Stimulated activated memory B cell treated with anti-CD40 and anti-IgM and Interleukin-4, amounts not matched to agents 10 μg/mL and 1 μg/mL and 100 μg/mL, for 72 hours (primary cell): ENCODE measurements around the gene PIK3C3.
A peak's percentile ranks its signal among the peaks of the same experiment; 100 is the strongest.

Experiments
- ATAC-seq: fragments of 150-1000 bp; cut with Tn5 transposase; 2 replicates; pipeline ENCODE4 v1.10.0; 2021
- H3K27ac Mint-ChIP-seq: one replicate; pipeline ENCODE4 v1.8.0; 2022; ENCODE audit warnings: mild to moderate bottlenecking, mixed read lengths
- H3K27me3 Mint-ChIP-seq: one replicate; pipeline ENCODE4 v1.8.0; 2022; ENCODE audit warnings: mixed read lengths
- H3K36me3 Mint-ChIP-seq: one replicate; pipeline ENCODE4 v1.8.0; 2022; ENCODE audit warnings: mixed read lengths
- H3K4me1 Mint-ChIP-seq: one replicate; pipeline ENCODE4 v1.8.0; 2022; ENCODE audit warnings: mixed read lengths
- H3K4me3 Mint-ChIP-seq: one replicate; pipeline ENCODE4 v1.8.0; 2022; ENCODE audit warnings: mild to moderate bottlenecking, moderate library complexity, mixed read lengths
- H3K9me3 Mint-ChIP-seq: one replicate; pipeline ENCODE4 v1.8.0; 2022; ENCODE audit warnings: mixed read lengths

PIK3C3 gene

DNA sequence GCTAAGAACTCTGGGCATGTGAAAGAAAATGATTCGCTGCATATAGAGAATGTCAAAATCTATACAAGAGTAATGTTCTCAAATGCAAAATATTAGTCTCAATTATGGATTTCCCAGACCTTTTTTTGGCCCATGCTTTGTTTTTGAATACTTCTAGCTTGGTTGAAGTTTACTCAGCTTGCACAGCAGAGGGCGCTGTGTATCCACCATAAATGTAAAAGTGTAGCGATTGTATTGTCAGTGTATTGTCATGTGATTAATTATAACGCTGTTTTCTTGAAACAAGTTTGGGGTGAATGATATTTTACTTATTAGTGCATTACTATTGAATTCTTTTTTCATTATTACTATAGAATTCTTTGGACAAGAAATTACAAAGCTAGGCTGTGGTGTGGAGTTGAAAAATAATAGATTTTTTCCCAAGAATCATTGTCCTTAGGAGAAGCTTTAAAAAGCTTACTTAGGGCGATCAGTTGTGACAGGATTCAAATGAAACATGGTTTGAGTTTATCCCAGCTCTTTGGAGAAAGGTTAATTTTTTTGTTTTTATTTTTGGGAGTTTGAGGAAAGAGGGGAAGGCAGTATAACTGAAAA, 98.3 kb downstream of the PIK3C3 start:
- Mint-ChIP-seq H3K4me1 (peaks cover 7% of the 10 kb centered on the region), H3K9me3 (no peaks in the 10 kb centered on the region), H3K27me3 (no peaks in the 10 kb centered on the region), H3K36me3 (peaks cover 31% of the 10 kb centered on the region), H3K4me3 (no peak overlapping the region), H3K27ac (no peak overlapping the region)
- ATAC-seq = peak; percentile 58

GRCh38 chr18:42064109-42064508, 109.1 kb downstream of the PIK3C3 start:
- H3K36me3 Mint-ChIP-seq = peaks cover 50% of the 10 kb centered on the region
- H3K27ac Mint-ChIP-seq = no peak overlapping the region
- no peaks in the 10 kb centered on the region for H3K27me3 Mint-ChIP-seq
- no peaks in the 10 kb centered on the region for H3K9me3 Mint-ChIP-seq
- ATAC-seq = no peak
- H3K4me1 Mint-ChIP-seq = no peaks in the 10 kb centered on the region
- no peak overlapping the region for H3K4me3 Mint-ChIP-seq

GRCh38 chr18:42067518-42067917, 112.5 kb downstream of the PIK3C3 start:
- Mint-ChIP-seq H3K27ac (no peak overlapping the region), H3K4me3 (no peak overlapping the region), H3K36me3 (peaks cover 71% of the 10 kb centered on the region), H3K4me1 (no peaks in the 10 kb centered on the region), H3K9me3 (no peaks in the 10 kb centered on the region), H3K27me3 (no peaks in the 10 kb centered on the region)
- no peak for ATAC-seq

DNA sequence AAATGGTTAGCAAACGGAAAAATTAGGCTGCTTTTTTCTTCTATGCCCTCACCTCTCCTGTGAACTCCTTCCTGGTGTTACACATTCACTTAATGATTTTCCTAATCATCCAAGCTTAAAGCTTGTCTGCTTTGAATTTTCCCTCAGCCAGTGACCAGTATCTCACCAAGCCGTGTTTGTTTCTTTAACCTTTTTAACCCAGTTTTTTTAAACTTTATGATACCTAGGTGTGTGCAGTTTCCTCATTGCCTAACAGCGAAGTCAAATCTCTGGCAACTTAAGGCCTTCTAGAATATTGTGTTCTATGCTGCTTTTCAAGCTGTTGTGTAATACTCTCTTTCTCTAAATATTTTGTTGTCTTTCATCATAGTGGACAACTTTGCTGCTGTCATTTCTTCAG, 113.0 kb downstream of the PIK3C3 start:
- H3K4me3 Mint-ChIP-seq = no peak overlapping the region
- no peaks in the 10 kb centered on the region for H3K9me3 Mint-ChIP-seq
- H3K27me3 Mint-ChIP-seq = no peaks in the 10 kb centered on the region
- H3K27ac Mint-ChIP-seq = no peak overlapping the region
- ATAC-seq = no peak
- H3K4me1 Mint-ChIP-seq = no peaks in the 10 kb centered on the region
- H3K36me3 Mint-ChIP-seq = peaks cover 71% of the 10 kb centered on the region

DNA sequence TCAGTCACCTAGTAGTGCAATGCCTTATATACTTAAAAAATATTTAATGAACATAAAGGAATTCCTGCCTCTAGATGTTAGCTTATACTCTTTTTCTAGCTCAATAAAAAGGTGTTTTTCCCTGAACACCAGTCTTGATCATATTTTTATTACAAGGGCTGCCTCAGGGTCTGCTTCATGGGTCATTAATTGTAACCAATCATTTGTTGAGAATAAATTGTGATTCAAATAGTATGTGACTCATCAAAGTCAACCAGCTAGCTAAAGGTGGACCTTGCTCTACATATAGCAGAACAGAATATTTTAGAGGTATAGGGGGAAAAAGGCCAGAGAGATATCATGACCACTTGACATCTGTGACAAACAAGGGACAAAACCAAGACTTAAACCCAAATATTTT, 114.0 kb downstream of the PIK3C3 start:
- Mint-ChIP-seq H3K4me1 (no peaks in the 10 kb centered on the region), H3K4me3 (no peak overlapping the region), H3K27ac (no peak overlapping the region), H3K27me3 (no peaks in the 10 kb centered on the region), H3K9me3 (no peaks in the 10 kb centered on the region), H3K36me3 (peaks cover 79% of the 10 kb centered on the region)
- no peak for ATAC-seq

- Mint-ChIP-seq H3K9me3 (no peaks in the 10 kb centered on the region), H3K36me3 (peaks cover 84% of the 10 kb centered on the region), H3K27ac (no peak overlapping the region), H3K4me3 (no peak overlapping the region), H3K4me1 (no peaks in the 10 kb centered on the region), H3K27me3 (no peaks in the 10 kb centered on the region)
- no peak for ATAC-seq
Observed at GRCh38 chr18:42072407-42072806, 117.4 kb downstream of the PIK3C3 start.

DNA sequence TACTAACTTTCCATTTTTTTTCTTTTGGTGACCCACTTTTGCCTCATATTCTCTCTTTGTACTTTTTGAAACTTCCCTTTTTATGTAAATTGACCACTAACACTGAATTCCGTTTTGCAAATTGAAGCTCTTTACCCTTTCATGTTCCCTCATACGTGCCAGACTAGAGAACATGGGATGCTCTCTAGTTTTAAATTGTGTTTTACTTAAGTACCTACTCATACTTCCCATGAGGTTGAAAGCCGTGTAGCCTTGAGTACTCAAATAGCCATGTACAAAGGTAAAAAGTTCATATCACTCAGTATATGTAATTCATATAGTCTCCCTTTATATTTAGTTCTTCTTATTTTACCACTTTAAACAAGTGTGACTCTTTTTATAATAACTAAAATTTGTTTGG, 119.7 kb downstream of the PIK3C3 start:
- ATAC-seq = no peak
- Mint-ChIP-seq H3K27ac (no peak overlapping the region), H3K4me1 (no peaks in the 10 kb centered on the region), H3K27me3 (no peaks in the 10 kb centered on the region), H3K4me3 (no peak overlapping the region), H3K36me3 (peaks cover 81% of the 10 kb centered on the region), H3K9me3 (no peaks in the 10 kb centered on the region)

GRCh38 chr18:42078711-42079110, 123.7 kb downstream of the PIK3C3 start:
- H3K4me3 Mint-ChIP-seq = no peak overlapping the region
- peaks cover 81% of the 10 kb centered on the region for H3K36me3 Mint-ChIP-seq
- no peak overlapping the region for H3K27ac Mint-ChIP-seq
- no peaks in the 10 kb centered on the region for H3K27me3 Mint-ChIP-seq
- no peaks in the 10 kb centered on the region for H3K4me1 Mint-ChIP-seq
- H3K9me3 Mint-ChIP-seq = no peaks in the 10 kb centered on the region
- no peak for ATAC-seq

DNA sequence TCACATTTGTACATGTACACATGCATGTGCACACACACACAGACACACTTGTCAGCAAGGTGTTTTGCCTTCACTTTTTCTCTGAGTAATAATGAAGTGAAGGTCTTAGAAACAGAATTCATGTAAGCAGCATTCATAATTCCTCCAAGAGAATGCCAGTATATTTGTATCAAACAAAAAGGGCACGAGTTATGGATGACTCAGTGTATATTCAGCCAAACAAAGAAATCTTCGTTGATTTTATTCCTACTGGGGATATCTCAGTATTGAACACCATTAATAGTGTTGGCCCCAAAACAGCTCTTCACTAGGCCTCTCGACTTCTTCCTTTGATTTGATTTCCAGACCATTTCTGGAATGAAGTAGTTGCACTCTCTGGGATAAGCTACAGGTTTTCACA, 125.3 kb downstream of the PIK3C3 start:
- no peak overlapping the region for H3K4me3 Mint-ChIP-seq
- H3K4me1 Mint-ChIP-seq = no peaks in the 10 kb centered on the region
- H3K36me3 Mint-ChIP-seq = peaks cover 76% of the 10 kb centered on the region
- ATAC-seq = no peak
- no peak overlapping the region for H3K27ac Mint-ChIP-seq
- no peaks in the 10 kb centered on the region for H3K27me3 Mint-ChIP-seq
- H3K9me3 Mint-ChIP-seq = no peaks in the 10 kb centered on the region

GRCh38 chr18:42082415-42083234, 127.6 kb downstream of the PIK3C3 start:
- Mint-ChIP-seq H3K4me3 (no peak overlapping the region), H3K9me3 (peaks cover 8% of the 10 kb centered on the region), H3K27me3 (no peaks in the 10 kb centered on the region), H3K27ac (peak overlapping the region; percentile 7), H3K36me3 (peaks cover 77% of the 10 kb centered on the region), H3K4me1 (no peaks in the 10 kb centered on the region)
- ATAC-seq = no peak

- Mint-ChIP-seq H3K36me3 (peaks cover 57% of the 10 kb centered on the region), H3K4me1 (no peaks in the 10 kb centered on the region), H3K27ac (no peak overlapping the region), H3K27me3 (no peaks in the 10 kb centered on the region), H3K9me3 (peaks cover 11% of the 10 kb centered on the region), H3K4me3 (no peak overlapping the region)
- ATAC-seq = no peak
Observed at GRCh38 chr18:42086288-42086687, 131.3 kb downstream of the PIK3C3 start.

- H3K27ac Mint-ChIP-seq = no peak overlapping the region
Observed at GRCh38 chr18:42087235-42087634, 132.2 kb downstream of the PIK3C3 start.

GRCh38 chr18:42087876-42088275, 132.8 kb downstream of the PIK3C3 start:
- H3K27me3 Mint-ChIP-seq = no peaks in the 10 kb centered on the region
- H3K9me3 Mint-ChIP-seq = peaks cover 11% of the 10 kb centered on the region
- H3K4me3 Mint-ChIP-seq = no peak overlapping the region
- H3K4me1 Mint-ChIP-seq = no peaks in the 10 kb centered on the region
- ATAC-seq = no peak
- peaks cover 42% of the 10 kb centered on the region for H3K36me3 Mint-ChIP-seq
- no peak overlapping the region for H3K27ac Mint-ChIP-seq

More at GRCh38 chr18:42087235-42087634, 132.2 kb downstream of the PIK3C3 start:
- H3K4me1 Mint-ChIP-seq = no peaks in the 10 kb centered on the region
- ATAC-seq = no peak
- H3K9me3 Mint-ChIP-seq = peaks cover 11% of the 10 kb centered on the region
- no peaks in the 10 kb centered on the region for H3K27me3 Mint-ChIP-seq
- H3K36me3 Mint-ChIP-seq = peaks cover 48% of the 10 kb centered on the region
- H3K4me3 Mint-ChIP-seq = no peak overlapping the region

GRCh38 chr18:42092848-42093247, 137.8 kb downstream of the PIK3C3 start:
- Mint-ChIP-seq H3K4me3 (no peak overlapping the region), H3K9me3 (peaks cover 3% of the 10 kb centered on the region), H3K27me3 (no peaks in the 10 kb centered on the region)

GRCh38 chr18:42094875-42095274, 139.8 kb downstream of the PIK3C3 start:
- H3K36me3 Mint-ChIP-seq = no peaks in the 10 kb centered on the region
- no peaks in the 10 kb centered on the region for H3K4me1 Mint-ChIP-seq
- H3K27ac Mint-ChIP-seq = no peak overlapping the region
- H3K9me3 Mint-ChIP-seq = no peaks in the 10 kb centered on the region
- no peak overlapping the region for H3K4me3 Mint-ChIP-seq
- no peaks in the 10 kb centered on the region for H3K27me3 Mint-ChIP-seq
- no peak for ATAC-seq

More at GRCh38 chr18:42092848-42093247, 137.8 kb downstream of the PIK3C3 start:
- no peak for ATAC-seq
- H3K27ac Mint-ChIP-seq = no peak overlapping the region
- no peaks in the 10 kb centered on the region for H3K4me1 Mint-ChIP-seq
- peaks cover 6% of the 10 kb centered on the region for H3K36me3 Mint-ChIP-seq

GRCh38 chr18:42095732-42096377, 140.8 kb downstream of the PIK3C3 start:
- Mint-ChIP-seq H3K4me3 (no peak overlapping the region), H3K4me1 (no peaks in the 10 kb centered on the region), H3K9me3 (no peaks in the 10 kb centered on the region), H3K27ac (no peak overlapping the region), H3K27me3 (no peaks in the 10 kb centered on the region), H3K36me3 (no peaks in the 10 kb centered on the region)
- no peak for ATAC-seq
